Panc1 (cell line): ENCODE measurements around the gene BICD2.

ENCODE experiments used
- POLR2AphosphoS5 ChIP-seq: IDR thresholded peaks from 2 replicates; pipeline ENCODE4 v1.6.1; 2012; ENCODE audit warnings: mild to moderate bottlenecking, low read depth, low read length, moderate library complexity
- SIN3A ChIP-seq: IDR thresholded peaks from 2 replicates; pipeline ENCODE4 v1.6.1; 2012; ENCODE audit warnings: low read depth, mild to moderate bottlenecking, low read length, moderate library complexity, borderline replicate concordance; ENCODE audit not compliant: insufficient read depth
- TF ChIP-seq, protein P1 (sequence below): fragments of 450-650 bp; IDR thresholded peaks from 2 replicates; pipeline ENCODE4 v1.5.1; 2017; ENCODE audit warnings: mild to moderate bottlenecking
- TF ChIP-seq, protein P2 (sequence below), 2 experiments: IDR thresholded peaks; 2 replicates each; pipeline ENCODE4 v1.6.1; 2011 to 2012; ENCODE audit warnings: low read depth in 2 of 2, control low read depth in 1 of 2, low read length in 1 of 2, mild to moderate bottlenecking in 1 of 2, moderate library complexity in 1 of 2; ENCODE audit not compliant: insufficient read depth in 1 of 2

DNA sequence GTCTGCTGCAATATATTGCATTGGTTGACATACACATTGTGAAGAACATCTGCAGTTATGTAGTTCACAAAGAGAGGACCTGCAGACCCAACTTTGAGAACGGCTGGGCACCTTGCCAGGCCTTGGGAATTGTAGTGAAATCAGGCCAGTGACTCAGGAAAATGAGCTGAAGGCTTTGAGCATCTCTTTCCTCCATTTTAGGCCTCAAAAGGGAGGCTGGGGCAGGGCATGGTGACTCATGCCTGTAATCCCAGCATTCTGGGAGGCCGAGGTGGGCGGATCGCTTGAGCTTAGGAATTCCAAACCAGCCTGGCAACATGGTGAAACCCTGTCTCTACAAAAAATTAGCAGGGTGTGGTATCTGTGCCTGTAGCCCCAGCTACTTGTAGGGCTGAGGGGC, 93.3 kb downstream of the BICD2 start:
- TF ChIP-seq, protein P1, sequence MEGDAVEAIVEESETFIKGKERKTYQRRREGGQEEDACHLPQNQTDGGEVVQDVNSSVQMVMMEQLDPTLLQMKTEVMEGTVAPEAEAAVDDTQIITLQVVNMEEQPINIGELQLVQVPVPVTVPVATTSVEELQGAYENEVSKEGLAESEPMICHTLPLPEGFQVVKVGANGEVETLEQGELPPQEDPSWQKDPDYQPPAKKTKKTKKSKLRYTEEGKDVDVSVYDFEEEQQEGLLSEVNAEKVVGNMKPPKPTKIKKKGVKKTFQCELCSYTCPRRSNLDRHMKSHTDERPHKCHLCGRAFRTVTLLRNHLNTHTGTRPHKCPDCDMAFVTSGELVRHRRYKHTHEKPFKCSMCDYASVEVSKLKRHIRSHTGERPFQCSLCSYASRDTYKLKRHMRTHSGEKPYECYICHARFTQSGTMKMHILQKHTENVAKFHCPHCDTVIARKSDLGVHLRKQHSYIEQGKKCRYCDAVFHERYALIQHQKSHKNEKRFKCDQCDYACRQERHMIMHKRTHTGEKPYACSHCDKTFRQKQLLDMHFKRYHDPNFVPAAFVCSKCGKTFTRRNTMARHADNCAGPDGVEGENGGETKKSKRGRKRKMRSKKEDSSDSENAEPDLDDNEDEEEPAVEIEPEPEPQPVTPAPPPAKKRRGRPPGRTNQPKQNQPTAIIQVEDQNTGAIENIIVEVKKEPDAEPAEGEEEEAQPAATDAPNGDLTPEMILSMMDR, result no peak
- no peak for TF ChIP-seq POLR2AphosphoS5
- TF ChIP-seq, protein P2, sequence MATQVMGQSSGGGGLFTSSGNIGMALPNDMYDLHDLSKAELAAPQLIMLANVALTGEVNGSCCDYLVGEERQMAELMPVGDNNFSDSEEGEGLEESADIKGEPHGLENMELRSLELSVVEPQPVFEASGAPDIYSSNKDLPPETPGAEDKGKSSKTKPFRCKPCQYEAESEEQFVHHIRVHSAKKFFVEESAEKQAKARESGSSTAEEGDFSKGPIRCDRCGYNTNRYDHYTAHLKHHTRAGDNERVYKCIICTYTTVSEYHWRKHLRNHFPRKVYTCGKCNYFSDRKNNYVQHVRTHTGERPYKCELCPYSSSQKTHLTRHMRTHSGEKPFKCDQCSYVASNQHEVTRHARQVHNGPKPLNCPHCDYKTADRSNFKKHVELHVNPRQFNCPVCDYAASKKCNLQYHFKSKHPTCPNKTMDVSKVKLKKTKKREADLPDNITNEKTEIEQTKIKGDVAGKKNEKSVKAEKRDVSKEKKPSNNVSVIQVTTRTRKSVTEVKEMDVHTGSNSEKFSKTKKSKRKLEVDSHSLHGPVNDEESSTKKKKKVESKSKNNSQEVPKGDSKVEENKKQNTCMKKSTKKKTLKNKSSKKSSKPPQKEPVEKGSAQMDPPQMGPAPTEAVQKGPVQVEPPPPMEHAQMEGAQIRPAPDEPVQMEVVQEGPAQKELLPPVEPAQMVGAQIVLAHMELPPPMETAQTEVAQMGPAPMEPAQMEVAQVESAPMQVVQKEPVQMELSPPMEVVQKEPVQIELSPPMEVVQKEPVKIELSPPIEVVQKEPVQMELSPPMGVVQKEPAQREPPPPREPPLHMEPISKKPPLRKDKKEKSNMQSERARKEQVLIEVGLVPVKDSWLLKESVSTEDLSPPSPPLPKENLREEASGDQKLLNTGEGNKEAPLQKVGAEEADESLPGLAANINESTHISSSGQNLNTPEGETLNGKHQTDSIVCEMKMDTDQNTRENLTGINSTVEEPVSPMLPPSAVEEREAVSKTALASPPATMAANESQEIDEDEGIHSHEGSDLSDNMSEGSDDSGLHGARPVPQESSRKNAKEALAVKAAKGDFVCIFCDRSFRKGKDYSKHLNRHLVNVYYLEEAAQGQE (IDR thresholded peaks at IDR 0.05; ENCODE audit: insufficient read depth in 1 of 2, low read depth in 2 of 2, low read length in 1 of 2), result no peak
- TF ChIP-seq SIN3A, result no peak
